DND-41 (cell line): ENCODE results near the gene PPP1R1B.

Experiments
- ATAC-seq: fragments of 200-7000 bp; cut with Tn5 transposase; 3 replicates; pipeline ENCODE4 v1.9.1; 2021; ENCODE audit warnings: low read depth; ENCODE audit not compliant: insufficient read depth
- DNase-seq: peaks from one replicate; pipeline ENCODE4 v3.0.0-alpha.2; 2020
- H2AFZ ChIP-seq: 2 replicates; pipeline ENCODE4 v1.6.0; 2012; ENCODE audit warnings: low read depth, low read length
- H3K27ac ChIP-seq: 2 replicates; pipeline ENCODE4 v1.5.1; 2012; ENCODE audit warnings: low read length, inconsistent platforms
- H3K27me3 ChIP-seq: fragments of 200-600 bp; sonication (generic); 2 replicates; pipeline ENCODE4 v1.6.0; 2012; ENCODE audit warnings: low read length, mild to moderate bottlenecking, inconsistent platforms; ENCODE audit not compliant: insufficient read depth, poor library complexity
- H3K36me3 ChIP-seq: 2 replicates; pipeline ENCODE4 v1.5.1; 2012; ENCODE audit warnings: low read length, inconsistent platforms; ENCODE audit not compliant: insufficient read depth
- H3K4me1 ChIP-seq: 2 replicates; pipeline ENCODE4 v1.5.1; 2012; ENCODE audit warnings: mild to moderate bottlenecking, low read length; ENCODE audit not compliant: insufficient read depth
- H3K4me2 ChIP-seq: 2 replicates; pipeline ENCODE4 v1.6.0; 2012; ENCODE audit warnings: mild to moderate bottlenecking, moderate library complexity, low read length, inconsistent platforms; ENCODE audit not compliant: insufficient read depth
- H3K4me3 ChIP-seq, 2 experiments: fragments of 200-600 bp in 1 of 2; shearing (Covaris generic) in 1 of 2; 2 replicates each; pipeline ENCODE4 v1.5.1; 2012 to 2016; ENCODE audit warnings: inconsistent platforms in 2 of 2, low read length in 2 of 2, mild to moderate bottlenecking in 2 of 2, low read depth in 1 of 2, moderate library complexity in 1 of 2
- H3K79me2 ChIP-seq: 2 replicates; pipeline ENCODE4 v1.6.0; 2012; ENCODE audit warnings: low read length, inconsistent platforms; ENCODE audit not compliant: insufficient read depth
- H3K9ac ChIP-seq: 2 replicates; pipeline ENCODE4 v1.6.0; 2012; ENCODE audit warnings: low read depth, mild to moderate bottlenecking, inconsistent platforms, low read length, moderate library complexity
- H3K9me3 ChIP-seq: 2 replicates; pipeline ENCODE4 v1.5.1; 2012; ENCODE audit warnings: low read length, moderate library complexity, mild to moderate bottlenecking, inconsistent platforms; ENCODE audit not compliant: insufficient read depth, severe bottlenecking
- H4K20me1 ChIP-seq: 2 replicates; pipeline ENCODE4 v1.6.0; 2012; ENCODE audit warnings: low read length; ENCODE audit not compliant: insufficient read depth
- EZH2 ChIP-seq: IDR thresholded peaks from 3 replicates; pipeline ENCODE4 v1.6.1; 2012; ENCODE audit warnings: borderline replicate concordance, low read depth, mild to moderate bottlenecking, moderate library complexity, low read length, inconsistent platforms; ENCODE audit not compliant: severe bottlenecking
- TF ChIP-seq, protein P1 (sequence below): IDR thresholded peaks from 2 replicates; pipeline ENCODE4 v1.5.1; 2012; ENCODE audit warnings: borderline replicate concordance, low read length, moderate library complexity, mild to moderate bottlenecking; ENCODE audit not compliant: poor library complexity, severe bottlenecking; ENCODE audit errors: extremely low read depth

The PPP1R1B gene

DNA sequence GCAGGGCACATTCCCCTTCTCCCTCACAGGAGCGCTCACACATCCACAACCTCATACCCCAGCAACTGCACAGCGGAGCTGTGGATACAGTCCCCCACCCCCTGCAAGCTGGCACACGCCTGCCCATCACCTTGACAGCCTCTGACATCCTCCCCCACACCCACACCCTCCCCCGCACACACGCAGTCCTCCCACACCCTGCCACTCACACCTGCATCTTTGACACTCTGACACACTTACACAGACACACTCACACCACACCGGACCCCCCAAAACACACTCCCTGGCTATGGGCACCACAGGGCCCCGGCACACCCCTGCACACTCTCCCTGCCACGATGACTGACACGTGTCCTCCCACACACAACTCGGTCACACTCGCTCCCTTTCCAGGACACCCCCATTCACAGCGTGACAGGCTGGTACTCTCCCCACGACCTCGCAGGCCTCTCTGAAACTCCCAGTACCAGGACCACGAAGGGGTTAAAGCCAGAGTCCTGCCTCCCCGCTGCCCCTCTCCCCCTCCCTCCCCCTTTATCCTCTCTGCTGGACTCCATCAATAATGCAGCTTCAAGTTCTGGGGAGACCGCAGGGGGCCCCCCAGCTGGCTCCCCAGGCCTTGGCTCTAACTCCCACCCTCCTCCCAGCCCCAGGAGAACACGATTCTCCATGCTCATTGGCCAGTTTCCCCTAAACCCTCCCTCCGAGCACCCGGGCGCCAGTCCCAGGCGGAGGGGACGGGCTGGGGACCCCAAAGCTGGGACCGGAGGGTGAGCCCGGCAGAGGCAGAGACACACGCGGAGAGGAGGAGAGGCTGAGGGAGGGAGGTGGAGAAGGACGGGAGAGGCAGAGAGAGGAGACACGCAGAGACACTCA lies at the start of gene PPP1R1B:
Gene PPP1R1B, plus strand, starts transcription at position 782 of the 876 bp plus-strand sequence. CDS start 441 bp downstream, outside the sequence.
- Histone ChIP-seq H3K9me3 (no peaks in the 10 kb centered on the region), H3K27me3 (peaks cover 9% of the 10 kb centered on the region), H3K4me2 (no peak within 1 kb of the TSS), H3K79me2 (no peaks in the 10 kb centered on the region), H3K4me3 (no peak within 1 kb of the TSS), H3K36me3 (no peaks in the 10 kb centered on the region), H3K4me1 (peaks cover 15% of the 10 kb centered on the region), H3K9ac (no peak within 1 kb of the TSS), H2AFZ (no peak within 1 kb of the TSS), H4K20me1 (peaks cover 2% of the 10 kb centered on the region), H3K27ac (no peak within 1 kb of the TSS)
- DNase-seq (no peak), ATAC-seq (no peak)
- no peak for TF ChIP-seq EZH2
- TF ChIP-seq, protein P1, sequence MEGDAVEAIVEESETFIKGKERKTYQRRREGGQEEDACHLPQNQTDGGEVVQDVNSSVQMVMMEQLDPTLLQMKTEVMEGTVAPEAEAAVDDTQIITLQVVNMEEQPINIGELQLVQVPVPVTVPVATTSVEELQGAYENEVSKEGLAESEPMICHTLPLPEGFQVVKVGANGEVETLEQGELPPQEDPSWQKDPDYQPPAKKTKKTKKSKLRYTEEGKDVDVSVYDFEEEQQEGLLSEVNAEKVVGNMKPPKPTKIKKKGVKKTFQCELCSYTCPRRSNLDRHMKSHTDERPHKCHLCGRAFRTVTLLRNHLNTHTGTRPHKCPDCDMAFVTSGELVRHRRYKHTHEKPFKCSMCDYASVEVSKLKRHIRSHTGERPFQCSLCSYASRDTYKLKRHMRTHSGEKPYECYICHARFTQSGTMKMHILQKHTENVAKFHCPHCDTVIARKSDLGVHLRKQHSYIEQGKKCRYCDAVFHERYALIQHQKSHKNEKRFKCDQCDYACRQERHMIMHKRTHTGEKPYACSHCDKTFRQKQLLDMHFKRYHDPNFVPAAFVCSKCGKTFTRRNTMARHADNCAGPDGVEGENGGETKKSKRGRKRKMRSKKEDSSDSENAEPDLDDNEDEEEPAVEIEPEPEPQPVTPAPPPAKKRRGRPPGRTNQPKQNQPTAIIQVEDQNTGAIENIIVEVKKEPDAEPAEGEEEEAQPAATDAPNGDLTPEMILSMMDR = no peak

DNA sequence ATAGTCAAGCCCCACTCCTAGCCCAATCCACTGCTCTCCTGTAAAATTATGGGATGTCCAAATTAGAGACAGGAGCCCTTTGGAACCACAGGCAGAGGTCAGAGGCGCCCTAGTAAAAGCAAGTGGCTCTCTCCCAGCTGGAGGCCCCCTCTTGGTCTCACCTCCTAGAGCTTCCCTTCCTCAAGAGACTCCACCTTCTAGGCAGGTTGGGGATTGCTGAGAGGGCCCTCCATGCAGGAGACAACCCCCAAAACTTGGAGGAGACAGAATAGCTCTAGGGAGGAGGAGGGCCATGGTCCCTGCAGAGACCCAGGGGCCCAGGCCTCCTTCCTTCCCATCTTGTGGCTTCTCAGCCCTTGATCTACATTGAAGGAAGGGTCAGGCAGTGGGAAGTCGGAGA lies 48.5 kb upstream of the PPP1R1B start:
- Histone ChIP-seq H3K4me1 (peaks cover 9% of the 10 kb centered on the region), H3K27me3 (peaks cover 7% of the 10 kb centered on the region), H3K4me2 (no peak overlapping the region), H3K36me3 (no peaks in the 10 kb centered on the region), H3K9me3 (no peaks in the 10 kb centered on the region), H3K27ac (no peak overlapping the region), H3K9ac (no peak overlapping the region), H4K20me1 (peaks cover 5% of the 10 kb centered on the region; the same call in 1 of the 2 replicates), H2AFZ (no peak overlapping the region), H3K79me2 (no peaks in the 10 kb centered on the region), H3K4me3 (no peak overlapping the region)
- no peak for DNase-seq
- TF ChIP-seq, protein P1 = no peak
- no peak for TF ChIP-seq EZH2
- ATAC-seq = no peak

DNA sequence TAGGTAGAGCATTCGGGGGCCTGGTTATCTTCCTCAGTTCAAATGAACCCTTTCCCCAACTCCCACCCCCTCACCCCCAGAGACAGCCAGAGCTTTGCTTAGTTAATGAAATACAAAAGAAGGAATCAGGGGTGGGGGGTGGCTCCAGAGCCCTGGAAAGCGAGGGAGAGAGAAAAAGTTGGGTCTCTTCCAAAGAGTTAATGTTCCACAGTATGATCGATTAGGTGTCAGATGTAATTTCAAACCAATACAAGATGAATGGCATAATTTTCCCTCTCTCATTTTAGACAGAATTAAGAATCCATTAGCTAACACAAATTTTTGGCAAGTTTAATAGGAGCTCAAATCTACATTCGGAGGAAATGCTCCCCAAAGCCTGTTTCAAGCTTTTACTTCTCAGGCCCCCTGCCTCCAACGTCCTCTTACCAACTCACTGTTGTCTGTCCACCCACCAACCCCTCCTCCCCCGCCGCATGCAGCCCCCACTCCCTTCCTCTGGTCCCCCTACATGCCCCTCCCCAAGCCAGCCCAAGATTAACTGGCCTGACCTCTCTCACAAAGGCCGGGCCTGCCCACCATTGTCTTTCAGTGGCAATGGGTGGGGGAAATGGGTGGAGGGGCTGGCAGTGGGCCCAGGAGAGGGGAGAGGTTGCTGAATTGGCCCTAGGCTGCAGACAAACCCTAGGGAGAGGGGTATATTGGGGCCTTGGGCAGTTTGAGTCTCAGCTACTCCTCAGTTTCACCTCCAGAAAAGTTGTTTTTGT lies 47.3 kb upstream of the PPP1R1B start:
- H3K27ac ChIP-seq = no peak overlapping the region
- ATAC-seq = no peak
- H4K20me1 ChIP-seq = peaks cover 5% of the 10 kb centered on the region; the same call in 1 of the 2 replicates
- no peaks in the 10 kb centered on the region for H3K27me3 ChIP-seq
- DNase-seq = no peak
- H3K4me3 ChIP-seq = no peak overlapping the region
- no peak overlapping the region for H2AFZ ChIP-seq
- H3K4me1 ChIP-seq = no peaks in the 10 kb centered on the region
- H3K9ac ChIP-seq = no peak overlapping the region
- H3K36me3 ChIP-seq = no peaks in the 10 kb centered on the region
- no peaks in the 10 kb centered on the region for H3K79me2 ChIP-seq
- H3K9me3 ChIP-seq = no peaks in the 10 kb centered on the region
- TF ChIP-seq EZH2 = no peak
- TF ChIP-seq, protein P1 = no peak
- H3K4me2 ChIP-seq = no peak overlapping the region
